Caco-2 (cell line): Measurements from ENCODE around the gene CEACAM8. TPM values are rescaled to one million over a fixed set of nuclear protein-coding genes. Genes with fewer than 3 reads are reported as not detected.
"Not testable (repeated sequence)": the region's sequence is repeated elsewhere in the genome, so short reads cannot be mapped to it uniquely, and the experiment has no call there.

Source experiments
- BruUV-seq: library from RNA; stranded (reverse); fragments of 400-500 nt; replicated peaks from 2 replicates; lab custom pipeline; 2021; lab: Mats Ljungman, UMichigan
- CTCF ChIA-PET: fragments of 300-600 bp; sonication (Branson Sonifier 250); formaldehyde crosslinking; loops from one replicate; lab custom pipeline; 2022; ENCODE audit warnings: antibody characterized with exemption; lab: Charles Lee
- POLR2A ChIA-PET: fragments of 300-600 bp; sonication (Branson Sonifier 250); formaldehyde crosslinking; loops from one replicate; lab custom pipeline; 2022; ENCODE audit warnings: antibody characterized with exemption; lab: Charles Lee
- DNase-seq, 2 experiments: peaks; one replicate each; pipeline versions ENCODE4 v3.0.0 to v3.0.0-alpha.2; 2020 to 2022
- H3K27me3 ChIP-seq: replicated peaks from 2 replicates; pipeline ENCODE4 v1.6.0; 2011; ENCODE audit warnings: low read length; ENCODE audit not compliant: control insufficient read depth, insufficient read depth
- H3K36me3 ChIP-seq: 2 replicates; pipeline ENCODE4 v1.5.1; 2011; ENCODE audit warnings: low read length; ENCODE audit not compliant: control insufficient read depth, insufficient read depth
- H3K4me1 ChIP-seq: fragments of 250-450 bp; sonication (Bioruptor Pico); 2 replicates; pipeline ENCODE4 v1.5.1; 2020; ENCODE audit warnings: mild to moderate bottlenecking
- H3K4me3 ChIP-seq: 2 replicates; pipeline ENCODE4 v1.5.1; 2011; ENCODE audit warnings: low read depth, mild to moderate bottlenecking, control low read depth, low read length
- H3K9me3 ChIP-seq: fragments of 250-450 bp; sonication (Bioruptor Pico); 2 replicates; pipeline ENCODE4 v1.5.1; 2020; ENCODE audit warnings: mild to moderate bottlenecking, moderate library complexity
- H3K27ac Mint-ChIP-seq: one replicate; pipeline ENCODE4 v1.8.0; 2022; ENCODE audit warnings: mixed read lengths; ENCODE audit not compliant: unreplicated experiment
- H3K27me3 Mint-ChIP-seq: one replicate; pipeline ENCODE4 v1.8.0; 2022; ENCODE audit warnings: mixed read lengths; ENCODE audit not compliant: insufficient read depth, unreplicated experiment
- H3K36me3 Mint-ChIP-seq: one replicate; pipeline ENCODE4 v1.8.0; 2022; ENCODE audit warnings: mild to moderate bottlenecking, mixed read lengths; ENCODE audit not compliant: insufficient read depth, unreplicated experiment
- H3K4me1 Mint-ChIP-seq: one replicate; pipeline ENCODE4 v1.8.0; 2022; ENCODE audit warnings: low read depth, mixed read lengths; ENCODE audit not compliant: unreplicated experiment
- H3K4me3 Mint-ChIP-seq: one replicate; pipeline ENCODE4 v1.8.0; 2022; ENCODE audit warnings: mild to moderate bottlenecking, moderate library complexity, mixed read lengths; ENCODE audit not compliant: unreplicated experiment
- H3K9me3 Mint-ChIP-seq: one replicate; pipeline ENCODE4 v1.8.0; 2022; ENCODE audit warnings: mixed read lengths; ENCODE audit not compliant: unreplicated experiment
- intact Hi-C: fragments of 100-400 bp; cut with micrococcal nuclease; formaldehyde crosslinking; loops from one replicate; pipeline ENCODE4 v1.10.0; 2022; ENCODE audit not compliant: unreplicated experiment
- total RNA-seq: library from RNA; stranded (reverse); gene quantifications from 2 replicates; pipeline ENCODE4 v1.2.3, GENCODE V29; 2022
- TF ChIP-seq, protein P1 (sequence below), 2 experiments: fragments of 200-600 bp in 1 of 2; IDR thresholded peaks; 1 replicate in 1 of 2; 2 replicates in 1 of 2; pipeline versions ENCODE4 v1.5.1 to v1.8.0; 2011 to 2022; ENCODE audit warnings: antibody characterized with exemption in 1 of 2, control low read depth in 1 of 2, inconsistent platforms in 1 of 2, low read depth in 1 of 2, low read length in 1 of 2, mild to moderate bottlenecking in 1 of 2, moderate library complexity in 1 of 2; ENCODE audit not compliant: insufficient read depth in 1 of 2, severe bottlenecking in 1 of 2, unreplicated experiment in 1 of 2

The CEACAM8 gene
- total RNA-seq, 1 experiment from 2014 or later, result not detected

DNA sequence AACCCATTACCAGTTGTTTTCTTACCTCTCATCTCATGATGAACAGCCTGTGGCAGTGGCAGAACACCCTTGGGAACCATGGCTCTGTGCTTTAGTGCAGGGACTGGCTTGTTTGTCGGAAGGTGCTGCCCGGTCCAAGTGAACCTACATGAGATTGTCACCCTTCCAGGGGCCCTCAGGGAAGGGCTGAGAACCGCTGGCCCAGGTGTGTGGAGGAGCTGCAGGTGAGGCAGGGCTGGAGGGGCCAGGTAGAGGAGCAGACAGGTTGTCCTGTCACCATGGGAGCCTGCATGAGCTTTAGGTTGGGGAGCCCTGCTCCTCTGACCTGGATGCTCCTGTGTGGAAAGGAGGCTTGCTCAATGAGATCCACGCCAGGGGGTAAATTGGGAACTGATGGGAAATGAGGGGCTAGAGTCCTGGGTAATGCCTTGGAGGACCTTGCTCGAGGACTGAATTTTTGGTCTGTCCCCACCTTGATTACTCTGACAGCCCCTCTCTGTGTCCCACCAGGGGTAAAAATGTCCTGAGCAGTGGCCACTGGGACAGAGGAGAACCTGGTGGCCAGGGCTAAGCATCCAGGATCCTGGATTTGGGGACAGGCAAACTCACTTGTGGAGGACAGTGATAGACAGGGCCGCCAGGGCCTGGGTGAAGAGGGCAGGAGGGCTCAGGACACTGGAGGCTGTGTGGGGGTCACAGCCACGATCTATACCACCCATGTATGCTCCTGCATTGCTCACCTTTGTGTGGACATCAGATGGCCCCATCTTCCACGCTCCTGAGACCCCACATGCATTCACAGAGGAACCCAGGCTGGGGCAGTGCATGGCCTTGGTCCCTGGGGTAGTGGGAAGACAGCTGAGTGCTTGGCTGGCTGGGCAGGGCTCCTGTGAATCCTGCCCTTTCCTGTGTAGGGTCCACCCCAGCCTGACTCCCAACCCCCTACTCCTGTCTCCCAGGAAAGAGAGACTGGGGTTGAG lies 42.3 kb downstream of the CEACAM8 start:
- peaks cover 29% of the 10 kb centered on the region for H3K9me3 Mint-ChIP-seq
- no peaks in the 10 kb centered on the region for H3K36me3 Mint-ChIP-seq
- ChIA-PET CTCF (interaction anchor here (0.7 kb wide), 1 partner anchor 939 kb away, joined by 5 read pairs; no protein-coding TSS in a partner anchor), POLR2A (no interaction called here)
- H3K27me3 Mint-ChIP-seq, result no peaks in the 10 kb centered on the region
- no peak for DNase-seq
- Histone ChIP-seq H3K27me3 (no peaks in the 10 kb centered on the region), H3K4me1 (no peaks in the 10 kb centered on the region), H3K9me3 (peaks cover 16% of the 10 kb centered on the region), H3K4me3 (no peak overlapping the region), H3K36me3 (no peaks in the 10 kb centered on the region)
- intact Hi-C loops, result no loop called here
- no TSS peak for BruUV-seq
- H3K27ac Mint-ChIP-seq, result no peak overlapping the region
- peaks cover 1% of the 10 kb centered on the region for H3K4me1 Mint-ChIP-seq
- TF ChIP-seq, protein P1, sequence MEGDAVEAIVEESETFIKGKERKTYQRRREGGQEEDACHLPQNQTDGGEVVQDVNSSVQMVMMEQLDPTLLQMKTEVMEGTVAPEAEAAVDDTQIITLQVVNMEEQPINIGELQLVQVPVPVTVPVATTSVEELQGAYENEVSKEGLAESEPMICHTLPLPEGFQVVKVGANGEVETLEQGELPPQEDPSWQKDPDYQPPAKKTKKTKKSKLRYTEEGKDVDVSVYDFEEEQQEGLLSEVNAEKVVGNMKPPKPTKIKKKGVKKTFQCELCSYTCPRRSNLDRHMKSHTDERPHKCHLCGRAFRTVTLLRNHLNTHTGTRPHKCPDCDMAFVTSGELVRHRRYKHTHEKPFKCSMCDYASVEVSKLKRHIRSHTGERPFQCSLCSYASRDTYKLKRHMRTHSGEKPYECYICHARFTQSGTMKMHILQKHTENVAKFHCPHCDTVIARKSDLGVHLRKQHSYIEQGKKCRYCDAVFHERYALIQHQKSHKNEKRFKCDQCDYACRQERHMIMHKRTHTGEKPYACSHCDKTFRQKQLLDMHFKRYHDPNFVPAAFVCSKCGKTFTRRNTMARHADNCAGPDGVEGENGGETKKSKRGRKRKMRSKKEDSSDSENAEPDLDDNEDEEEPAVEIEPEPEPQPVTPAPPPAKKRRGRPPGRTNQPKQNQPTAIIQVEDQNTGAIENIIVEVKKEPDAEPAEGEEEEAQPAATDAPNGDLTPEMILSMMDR (IDR thresholded peaks at IDR 0.05; ENCODE audit: insufficient read depth in 1 of 2, low read depth in 1 of 2, low read length in 1 of 2, severe bottlenecking in 1 of 2, unreplicated experiment in 1 of 2), result no peak
- no peak overlapping the region for H3K4me3 Mint-ChIP-seq

DNA sequence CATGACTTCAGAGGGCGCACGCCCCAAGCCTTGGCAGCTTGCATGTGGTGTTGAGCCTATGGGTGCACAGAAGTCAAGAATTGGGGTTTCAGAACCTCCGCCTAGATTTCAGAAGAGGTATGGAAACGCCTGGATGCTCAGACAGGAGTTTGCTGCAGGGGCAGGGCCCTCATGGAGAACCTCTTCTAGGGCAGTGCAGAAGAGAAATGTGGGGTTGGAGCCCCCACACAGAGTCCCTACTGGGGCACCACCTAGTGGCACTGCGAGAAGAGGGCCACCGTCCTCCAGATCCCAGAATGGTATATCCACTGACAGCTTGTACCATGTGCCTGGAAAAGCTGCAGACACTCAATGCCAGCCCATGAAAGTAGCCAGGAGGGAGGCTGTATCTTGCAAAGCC lies 44.2 kb downstream of the CEACAM8 start:
- H3K27ac Mint-ChIP-seq, H3K36me3 ChIP-seq, intact Hi-C loops, CTCF ChIA-PET, H3K4me1 ChIP-seq, H3K4me1 Mint-ChIP-seq, H3K36me3 Mint-ChIP-seq, H3K27me3 ChIP-seq, BruUV-seq, H3K4me3 ChIP-seq, POLR2A ChIA-PET, H3K27me3 Mint-ChIP-seq, DNase-seq, H3K4me3 Mint-ChIP-seq: not testable (repeated sequence)
- H3K9me3 Mint-ChIP-seq, result peaks cover 22% of the 10 kb centered on the region
- H3K9me3 ChIP-seq, result peaks cover 11% of the 10 kb centered on the region; the same call in 1 of the 2 replicates

DNA sequence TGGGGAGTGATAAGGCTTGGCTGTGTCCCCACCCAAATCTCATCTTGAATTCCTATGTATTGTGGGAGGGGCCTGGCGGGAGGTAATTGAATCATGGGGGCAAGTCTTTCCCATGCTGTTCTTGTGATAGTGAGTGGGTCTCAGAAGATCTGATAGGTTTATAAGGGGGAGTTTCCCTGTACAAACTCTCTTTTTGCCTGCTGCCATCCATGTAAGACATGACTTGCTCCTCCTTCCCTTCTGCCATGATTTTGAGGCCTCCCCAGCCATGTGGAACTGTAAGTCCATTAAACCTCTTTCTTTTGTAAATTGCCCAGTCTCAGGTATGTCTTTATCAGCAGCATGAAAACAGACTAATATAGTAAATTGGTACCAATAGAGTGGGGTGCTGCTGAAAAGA lies 45.7 kb downstream of the CEACAM8 start:
- H3K4me1 Mint-ChIP-seq, H3K36me3 ChIP-seq, H3K27ac Mint-ChIP-seq, H3K36me3 Mint-ChIP-seq, H3K4me3 Mint-ChIP-seq, H3K27me3 ChIP-seq, DNase-seq, H3K27me3 Mint-ChIP-seq, intact Hi-C loops, BruUV-seq, H3K4me1 ChIP-seq, H3K4me3 ChIP-seq: not testable (repeated sequence)
- peaks cover 22% of the 10 kb centered on the region for H3K9me3 Mint-ChIP-seq
- H3K9me3 ChIP-seq, result peaks cover 11% of the 10 kb centered on the region; the same call in 1 of the 2 replicates
- ChIA-PET POLR2A (interaction anchor here (0.6 kb wide), 1 partner anchor 1119 kb away, joined by 11 read pairs; no protein-coding TSS in a partner anchor), CTCF (interaction anchor here (0.6 kb wide), 1 partner anchor 138 kb away, joined by 3 read pairs; no protein-coding TSS in a partner anchor)

DNA sequence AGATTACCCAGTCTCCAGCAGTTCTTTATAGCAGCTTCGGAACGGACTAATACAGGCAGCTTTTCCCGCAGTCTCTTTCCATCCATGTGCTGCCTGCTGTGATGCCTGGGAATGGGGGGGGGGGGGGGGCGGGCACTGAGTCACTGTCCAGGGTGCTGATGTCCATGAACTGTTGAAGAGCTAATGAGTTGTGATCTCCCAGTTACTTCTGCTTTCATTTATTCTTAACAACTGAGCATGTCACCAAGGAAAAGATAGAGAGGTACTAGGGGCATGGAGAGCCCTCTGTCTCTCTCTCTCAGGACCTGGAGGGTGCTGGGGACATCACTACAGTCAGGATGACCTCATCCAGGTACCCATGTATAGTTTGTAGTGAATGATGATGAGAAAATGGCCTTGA lies 46.2 kb downstream of the CEACAM8 start:
- TF ChIP-seq, protein P1 (IDR thresholded peaks at IDR 0.05; ENCODE audit: insufficient read depth in 1 of 2, low read depth in 1 of 2, low read length in 1 of 2, severe bottlenecking in 1 of 2, unreplicated experiment in 1 of 2), result no peak
- Mint-ChIP-seq H3K4me1 (no peaks in the 10 kb centered on the region), H3K27me3 (no peaks in the 10 kb centered on the region), H3K36me3 (no peaks in the 10 kb centered on the region), H3K4me3 (no peak overlapping the region), H3K27ac (no peak overlapping the region), H3K9me3 (peaks cover 22% of the 10 kb centered on the region)
- Histone ChIP-seq H3K27me3 (no peaks in the 10 kb centered on the region), H3K4me1 (no peaks in the 10 kb centered on the region), H3K9me3 (peaks cover 11% of the 10 kb centered on the region; the same call in 1 of the 2 replicates), H3K36me3 (no peaks in the 10 kb centered on the region), H3K4me3 (no peak overlapping the region)
- ChIA-PET CTCF (interaction anchor here (0.6 kb wide), 1 partner anchor 139 kb away, joined by 3 read pairs; no protein-coding TSS in a partner anchor), POLR2A (interaction anchor here (0.6 kb wide), 1 partner anchor 1120 kb away, joined by 11 read pairs; no protein-coding TSS in a partner anchor)
- intact Hi-C loops, result no loop called here
- no peak for DNase-seq
- no TSS peak for BruUV-seq
